ENCODE measurements around the gene LIME1. TPM values are rescaled to one million over a fixed set of nuclear protein-coding genes. Genes with fewer than 3 reads are reported as not detected.

LIME1 gene
- total and polyA plus RNA-seq, 9 of the 15 experiments (the other 6 are each of a cell fraction or from before 2014, with no cell fraction given), result 0.11 to 17.1 (median 2.8) TPM; not detected in 2

DNA sequence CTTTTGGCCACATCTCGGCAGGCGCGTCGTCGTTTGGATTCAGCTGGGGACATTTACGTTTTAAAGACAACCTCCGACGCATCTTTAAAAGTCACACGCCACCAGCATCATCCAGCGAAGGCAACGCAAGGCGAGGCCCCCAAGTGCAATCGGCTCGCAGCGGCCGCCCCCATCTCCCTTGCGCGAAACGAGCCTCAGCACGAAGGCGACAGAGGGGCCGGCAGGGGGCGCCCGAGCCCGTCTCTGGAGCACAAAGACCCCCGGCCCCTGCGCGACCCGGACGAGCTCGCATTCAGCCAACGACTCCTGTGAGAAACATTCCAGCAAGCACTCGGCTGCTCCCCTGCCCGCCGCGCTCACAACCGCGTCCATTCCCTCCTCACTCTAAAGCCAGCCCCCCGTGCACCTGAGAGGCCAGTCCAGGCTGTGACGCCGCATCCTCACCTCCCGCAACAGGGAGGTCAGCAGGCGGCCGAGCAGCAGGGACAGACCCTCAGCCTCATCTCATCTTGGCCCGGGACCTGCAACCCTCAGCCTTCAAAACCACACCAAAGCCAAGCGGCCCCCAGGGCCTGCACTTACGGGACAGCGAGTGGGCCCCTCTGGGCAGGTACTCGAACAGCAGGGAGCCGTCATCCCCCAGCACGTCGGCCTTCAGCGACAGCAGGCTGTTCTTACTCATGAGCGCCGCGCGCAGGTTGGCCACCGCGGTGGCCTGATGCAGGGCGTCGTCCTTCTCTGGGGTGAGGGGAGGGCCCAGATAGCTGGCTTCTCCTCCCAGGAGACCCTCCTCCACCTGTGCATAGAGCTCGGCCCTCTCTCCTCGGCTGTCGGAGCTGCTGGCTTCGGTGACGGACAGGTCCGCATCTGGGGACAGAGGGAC, 38.9 kb downstream of the LIME1 start (continued):
- TF ChIP-seq, protein P1, sequence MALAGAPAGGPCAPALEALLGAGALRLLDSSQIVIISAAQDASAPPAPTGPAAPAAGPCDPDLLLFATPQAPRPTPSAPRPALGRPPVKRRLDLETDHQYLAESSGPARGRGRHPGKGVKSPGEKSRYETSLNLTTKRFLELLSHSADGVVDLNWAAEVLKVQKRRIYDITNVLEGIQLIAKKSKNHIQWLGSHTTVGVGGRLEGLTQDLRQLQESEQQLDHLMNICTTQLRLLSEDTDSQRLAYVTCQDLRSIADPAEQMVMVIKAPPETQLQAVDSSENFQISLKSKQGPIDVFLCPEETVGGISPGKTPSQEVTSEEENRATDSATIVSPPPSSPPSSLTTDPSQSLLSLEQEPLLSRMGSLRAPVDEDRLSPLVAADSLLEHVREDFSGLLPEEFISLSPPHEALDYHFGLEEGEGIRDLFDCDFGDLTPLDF (CRISPR knock-in tag; IDR thresholded peaks at IDR 0.05), result no peak
- TF ChIP-seq CREM (IDR thresholded peaks at IDR 0.05; ENCODE audit: low read depth), result 0 out of 2 replicates have a peak, but pooled peaks have one; percentile 5
- TF ChIP-seq, protein P2, sequence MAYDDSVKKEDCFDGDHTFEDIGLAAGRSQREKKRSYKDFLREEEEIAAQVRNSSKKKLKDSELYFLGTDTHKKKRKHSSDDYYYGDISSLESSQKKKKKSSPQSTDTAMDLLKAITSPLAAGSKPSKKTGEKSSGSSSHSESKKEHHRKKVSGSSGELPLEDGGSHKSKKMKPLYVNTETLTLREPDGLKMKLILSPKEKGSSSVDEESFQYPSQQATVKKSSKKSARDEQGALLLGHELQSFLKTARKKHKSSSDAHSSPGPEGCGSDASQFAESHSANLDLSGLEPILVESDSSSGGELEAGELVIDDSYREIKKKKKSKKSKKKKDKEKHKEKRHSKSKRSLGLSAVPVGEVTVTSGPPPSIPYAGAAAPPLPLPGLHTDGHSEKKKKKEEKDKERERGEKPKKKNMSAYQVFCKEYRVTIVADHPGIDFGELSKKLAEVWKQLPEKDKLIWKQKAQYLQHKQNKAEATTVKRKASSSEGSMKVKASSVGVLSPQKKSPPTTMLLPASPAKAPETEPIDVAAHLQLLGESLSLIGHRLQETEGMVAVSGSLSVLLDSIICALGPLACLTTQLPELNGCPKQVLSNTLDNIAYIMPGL (CRISPR knock-in tag; IDR thresholded peaks at IDR 0.05), result no peak
- no peak for TF ChIP-seq ZBED1 (IDR thresholded peaks at IDR 0.05)
- TF ChIP-seq, protein P3, sequence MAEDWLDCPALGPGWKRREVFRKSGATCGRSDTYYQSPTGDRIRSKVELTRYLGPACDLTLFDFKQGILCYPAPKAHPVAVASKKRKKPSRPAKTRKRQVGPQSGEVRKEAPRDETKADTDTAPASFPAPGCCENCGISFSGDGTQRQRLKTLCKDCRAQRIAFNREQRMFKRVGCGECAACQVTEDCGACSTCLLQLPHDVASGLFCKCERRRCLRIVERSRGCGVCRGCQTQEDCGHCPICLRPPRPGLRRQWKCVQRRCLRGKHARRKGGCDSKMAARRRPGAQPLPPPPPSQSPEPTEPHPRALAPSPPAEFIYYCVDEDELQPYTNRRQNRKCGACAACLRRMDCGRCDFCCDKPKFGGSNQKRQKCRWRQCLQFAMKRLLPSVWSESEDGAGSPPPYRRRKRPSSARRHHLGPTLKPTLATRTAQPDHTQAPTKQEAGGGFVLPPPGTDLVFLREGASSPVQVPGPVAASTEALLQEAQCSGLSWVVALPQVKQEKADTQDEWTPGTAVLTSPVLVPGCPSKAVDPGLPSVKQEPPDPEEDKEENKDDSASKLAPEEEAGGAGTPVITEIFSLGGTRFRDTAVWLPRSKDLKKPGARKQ (CRISPR knock-in tag; IDR thresholded peaks at IDR 0.05), result peak; percentile 66; the same call in 1 of the 2 replicates
- no peak for TF ChIP-seq SAFB2 (IDR thresholded peaks at IDR 0.05; ENCODE audit: borderline replicate concordance, low read depth, low read length, severe bottlenecking)
- TF ChIP-seq KLF13 (tag; IDR thresholded peaks at IDR 0.05; ENCODE audit: borderline replicate concordance, low read depth), result no peak
- TF ChIP-seq SPI1 (IDR thresholded peaks at IDR 0.05; ENCODE audit: borderline replicate concordance, low read depth, low read length), result no peak
- TF ChIP-seq RAD21 (CRISPR knock-in tag; conservative IDR thresholded peaks at IDR 0.05 in 1 of 2, IDR thresholded peaks at IDR 0.05 in 1 of 2), result peak in 1 of 2 experiments; percentile 45; a peak in 2 of 4 replicates
- peak; percentile 47; the same call in 1 of the 2 replicates for TF ChIP-seq CEBPG (CRISPR knock-in tag; IDR thresholded peaks at IDR 0.05)
- no peak for TF ChIP-seq CEBPG (tag; conservative IDR thresholded peaks at IDR 0.05 in 1 of 2, IDR thresholded peaks at IDR 0.05 in 1 of 2)
- TF ChIP-seq RBFOX2 (IDR thresholded peaks at IDR 0.05; ENCODE audit: low read depth, low read length), result 0 out of 2 replicates have a peak, but pooled peaks have one; percentile 15
- TF ChIP-seq NR4A1 (CRISPR knock-in tag; IDR thresholded peaks at IDR 0.05), result no peak
- TF ChIP-seq NR4A1 (tag; IDR thresholded peaks at IDR 0.05), result no peak
